ENCODE measurements around the gene DUSP1.
A peak's percentile ranks its signal among the peaks of the same experiment; 100 is the strongest.

DUSP1 gene

GRCh38 chr5:172719211-172719610 is 51.8 kb downstream of the DUSP1 start:
- no peak for DNase-seq (ENCODE audit: extremely low spot score)
- TF ChIP-seq TARDBP (IDR thresholded peaks at IDR 0.05) (no peak), LEF1 (IDR thresholded peaks at IDR 0.05; ENCODE audit: borderline replicate concordance) (no peak), ARNT (IDR thresholded peaks at IDR 0.05) (no peak), NFRKB (IDR thresholded peaks at IDR 0.05) (no peak), SP1 (IDR thresholded peaks at IDR 0.05) (no peak)
- TF ChIP-seq, protein P1, sequence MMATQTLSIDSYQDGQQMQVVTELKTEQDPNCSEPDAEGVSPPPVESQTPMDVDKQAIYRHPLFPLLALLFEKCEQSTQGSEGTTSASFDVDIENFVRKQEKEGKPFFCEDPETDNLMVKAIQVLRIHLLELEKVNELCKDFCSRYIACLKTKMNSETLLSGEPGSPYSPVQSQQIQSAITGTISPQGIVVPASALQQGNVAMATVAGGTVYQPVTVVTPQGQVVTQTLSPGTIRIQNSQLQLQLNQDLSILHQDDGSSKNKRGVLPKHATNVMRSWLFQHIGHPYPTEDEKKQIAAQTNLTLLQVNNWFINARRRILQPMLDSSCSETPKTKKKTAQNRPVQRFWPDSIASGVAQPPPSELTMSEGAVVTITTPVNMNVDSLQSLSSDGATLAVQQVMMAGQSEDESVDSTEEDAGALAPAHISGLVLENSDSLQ (IDR thresholded peaks at IDR 0.05), result no peak
- ChIA-PET CTCF (interaction anchor here (0.9 kb wide), 1 partner anchor 21 kb away, joined by 3 read pairs; no protein-coding TSS in a partner anchor), POLR2A (interaction anchor here (1.1 to 2.2 kb wide), 2 partner anchors 47 to 52 kb away, joined by 4 to 12 read pairs; partner anchors contain the start of gene DUSP1)

DNA sequence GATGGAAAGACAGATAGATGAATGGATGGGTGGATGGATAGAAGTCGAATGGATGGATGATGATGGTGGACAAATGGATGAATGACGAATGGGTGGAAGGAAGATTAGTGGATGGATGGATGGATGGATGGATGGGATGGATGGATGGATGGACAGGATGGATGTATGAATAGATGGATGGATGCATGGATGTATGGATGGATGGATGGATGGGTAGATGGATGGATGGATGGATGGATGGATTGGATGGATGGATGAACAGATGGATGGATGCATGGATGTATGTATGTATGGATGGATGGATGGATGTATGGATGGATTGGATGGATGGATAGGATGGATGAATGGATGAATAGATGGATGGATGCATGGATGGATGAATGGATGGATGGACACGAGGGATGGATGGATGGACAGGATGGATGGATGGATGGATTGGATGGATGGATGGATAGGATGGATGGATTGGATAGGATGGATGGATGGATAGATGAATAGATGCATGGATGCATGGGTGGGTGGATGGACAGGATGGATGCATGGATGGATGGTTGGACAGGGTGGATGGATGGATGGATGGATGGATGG is 52.4 kb downstream of the DUSP1 start:
- DNase-seq (ENCODE audit: extremely low spot score), result no peak
- CTCF ChIA-PET, result no interaction called here
- POLR2A ChIA-PET, result interaction anchor here (2.2 kb wide), 1 partner anchor 52 kb away, joined by 12 read pairs; the partner anchor contains the start of gene DUSP1
- TF ChIP-seq ARNT (IDR thresholded peaks at IDR 0.05) (no peak), FOXM1 (IDR thresholded peaks at IDR 0.05; ENCODE audit: borderline replicate concordance) (no peak), SP1 (IDR thresholded peaks at IDR 0.05) (no peak), HDGF (IDR thresholded peaks at IDR 0.05; ENCODE audit: borderline replicate concordance) (no peak), TARDBP (IDR thresholded peaks at IDR 0.05) (no peak), L3MBTL2 (conservative IDR thresholded peaks at IDR 0.05) (no peak), FOXA1 (IDR thresholded peaks at IDR 0.05) (no peak), CTBP1 (IDR thresholded peaks at IDR 0.05; ENCODE audit: borderline replicate concordance) (peak; percentile 10; the same call in 1 of the 2 replicates), NFRKB (IDR thresholded peaks at IDR 0.05) (no peak)

Data from HEK293T (cell line).